HG03097 (cell line): ENCODE results near the gene SETD3.

Experiments used
- ATAC-seq: cut with Tn5 transposase; IDR thresholded peaks from one replicate; pipeline ENCODE4 v1.9.1; 2021; ENCODE audit not compliant: unreplicated experiment, low FRiP score

The SETD3 gene

GRCh38 chr14:99461411-99462085, 19.1 kb downstream of the SETD3 start:
- no peak for ATAC-seq

- no peak for ATAC-seq
These were observed 19.9 kb downstream of the SETD3 start for GRCh38 chr14:99460793-99461192.

DNA sequence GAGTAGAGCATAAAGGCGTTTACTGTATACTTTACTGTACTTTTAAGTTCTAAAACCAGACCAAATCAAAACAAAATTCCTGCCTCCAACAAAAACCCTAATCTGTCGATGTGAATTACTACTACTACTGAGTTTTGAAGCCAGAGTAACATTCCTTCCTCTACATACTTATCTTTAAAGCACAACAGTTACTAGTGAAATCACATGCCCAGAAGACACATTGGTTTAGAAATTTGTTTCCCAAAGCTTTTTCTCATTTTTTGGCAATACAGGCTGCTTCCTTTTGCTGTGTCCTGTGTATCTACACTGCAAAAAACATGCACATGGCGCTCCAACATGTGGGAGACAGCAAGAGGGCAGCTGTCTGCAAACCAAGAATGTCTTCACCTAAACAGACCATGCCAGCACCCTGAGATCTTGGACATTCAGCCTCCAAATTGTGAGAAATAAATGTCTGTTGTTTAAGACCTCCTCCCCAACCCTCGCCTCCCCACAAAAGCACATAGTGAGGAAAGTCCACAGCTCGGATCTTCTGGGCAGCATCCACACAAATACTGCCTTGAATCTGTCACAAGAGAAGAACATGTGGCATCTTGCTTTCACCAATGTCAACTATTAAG, 21.1 kb downstream of the SETD3 start:
- ATAC-seq, result no peak

- no peak for ATAC-seq
These were observed 26.4 kb downstream of the SETD3 start for GRCh38 chr14:99454246-99454645.

GRCh38 chr14:99452968-99453367, 27.7 kb downstream of the SETD3 start:
- no peak for ATAC-seq

DNA sequence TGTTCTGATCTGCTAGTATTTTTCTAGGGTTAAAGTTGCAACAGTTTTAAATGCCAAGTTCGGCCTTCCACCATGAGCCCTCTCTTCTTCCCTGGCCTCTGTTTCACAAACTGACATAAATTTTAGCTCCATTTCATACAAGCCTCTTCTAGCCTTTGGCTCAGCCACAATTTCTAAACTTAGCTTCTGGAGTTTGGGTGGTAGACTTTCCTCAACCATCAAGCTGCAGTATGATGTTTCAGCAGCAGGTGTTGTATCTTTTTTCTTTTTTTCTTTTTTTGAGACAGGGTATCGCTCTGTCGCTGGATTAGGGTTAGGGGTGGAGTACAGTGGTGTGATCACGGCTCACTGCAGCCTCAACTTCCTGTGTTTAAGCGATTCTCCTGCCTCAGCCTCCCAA, 29.4 kb downstream of the SETD3 start:
- ATAC-seq, result no peak

DNA sequence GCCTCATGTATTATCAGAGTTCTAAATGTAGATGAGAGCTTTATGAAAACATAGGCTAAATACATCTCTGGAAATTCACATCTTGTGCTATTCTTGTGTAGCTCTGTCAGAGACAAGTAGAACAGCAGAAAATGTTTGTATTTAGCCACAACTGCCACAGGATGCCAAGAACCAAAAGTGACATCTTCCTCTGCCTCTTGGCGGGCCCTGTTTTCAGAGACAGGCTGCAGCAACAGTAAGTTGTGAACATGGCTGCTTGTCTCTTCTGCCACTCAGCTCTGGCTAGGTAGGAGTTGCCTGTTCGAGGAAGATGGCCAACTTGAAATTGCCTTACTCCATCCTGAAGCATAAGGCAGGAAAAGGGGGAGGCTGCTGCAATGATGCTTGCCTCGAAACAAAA, 30.4 kb downstream of the SETD3 start:
- no peak for ATAC-seq

DNA sequence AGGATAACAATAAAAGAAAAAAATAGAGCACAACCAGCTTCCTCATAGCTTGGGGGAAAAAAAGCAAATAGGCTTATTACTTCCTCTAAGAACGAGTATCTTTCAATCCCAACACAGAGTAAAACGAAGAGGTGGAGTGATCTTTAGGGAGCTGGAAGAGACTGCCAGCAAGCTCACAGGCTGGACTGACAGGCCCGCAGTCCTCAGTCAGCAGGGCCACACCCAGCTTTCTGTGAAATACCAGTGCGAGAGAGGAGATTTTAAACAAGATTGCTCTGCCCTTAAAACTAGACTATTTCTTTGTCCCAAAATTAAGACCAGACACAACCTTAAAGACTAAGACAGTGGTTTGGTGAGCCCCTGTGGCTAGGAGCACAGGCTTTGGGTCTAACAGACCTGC, 32.9 kb downstream of the SETD3 start:
- no peak for ATAC-seq

GRCh38 chr14:99445931-99446330, 34.7 kb downstream of the SETD3 start:
- ATAC-seq, result no peak

GRCh38 chr14:99441918-99442317, 38.7 kb downstream of the SETD3 start:
- ATAC-seq, result no peak

DNA sequence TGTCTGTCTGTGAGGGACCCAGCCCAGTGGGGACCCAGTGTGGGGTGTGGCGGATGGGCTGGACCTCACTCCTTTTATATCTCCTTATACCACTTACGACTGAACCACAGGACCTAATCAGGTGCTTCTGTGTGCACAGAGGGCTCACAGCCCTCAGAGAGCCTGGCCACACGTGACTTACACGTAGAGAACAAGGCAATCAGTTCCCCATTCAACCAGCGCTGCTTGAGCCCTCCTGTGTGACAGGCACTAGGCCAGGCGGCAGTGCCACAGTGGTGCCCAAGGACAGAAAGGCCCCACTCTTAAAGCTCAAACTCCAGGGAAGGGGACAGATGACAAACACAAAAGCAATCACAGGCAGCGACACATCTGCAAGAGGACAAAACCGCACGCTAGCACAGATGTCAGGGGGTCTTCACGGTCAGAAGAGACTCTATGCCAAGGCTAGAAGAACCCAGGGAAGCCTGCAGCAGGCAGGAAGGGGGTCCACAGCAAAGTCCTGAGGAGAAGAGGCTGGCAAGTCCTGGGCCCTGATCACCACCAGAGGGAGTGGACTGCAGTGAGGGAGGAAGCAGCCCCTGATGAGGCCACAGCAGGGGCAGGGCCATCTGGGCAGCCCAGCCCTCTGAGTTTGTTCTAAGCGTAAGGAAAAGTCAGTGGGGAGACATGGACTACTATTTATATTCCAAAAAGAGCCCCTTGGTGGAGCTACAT, 39.3 kb downstream of the SETD3 start:
- no peak for ATAC-seq

GRCh38 chr14:99440278-99440677, 40.4 kb downstream of the SETD3 start:
- ATAC-seq, result no peak

DNA sequence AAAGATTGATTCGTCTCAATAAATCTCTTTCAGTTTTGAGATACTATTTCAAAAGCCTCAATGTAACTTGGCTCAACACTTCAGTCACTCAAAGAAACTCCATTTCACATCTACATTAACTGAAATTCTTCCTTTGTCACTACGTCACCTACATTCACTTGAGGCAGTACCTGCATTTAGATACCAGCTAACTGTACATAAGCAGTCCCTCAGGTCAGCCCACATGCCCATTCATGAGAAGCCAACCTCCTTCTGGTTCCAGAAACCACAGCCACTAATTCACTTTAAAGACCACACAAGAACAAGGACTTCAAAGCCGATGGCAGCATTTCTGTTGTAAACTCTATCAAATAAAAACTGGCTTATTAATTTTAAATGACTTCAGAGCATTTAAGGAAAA, 43.0 kb downstream of the SETD3 start:
- no peak for ATAC-seq

GRCh38 chr14:99436247-99437180, 44.1 kb downstream of the SETD3 start:
- no peak for ATAC-seq

GRCh38 chr14:99435327-99435726, 45.3 kb downstream of the SETD3 start:
- no peak for ATAC-seq

- ATAC-seq, result no peak
These were observed 48.2 kb downstream of the SETD3 start for GRCh38 chr14:99432485-99432884.

DNA sequence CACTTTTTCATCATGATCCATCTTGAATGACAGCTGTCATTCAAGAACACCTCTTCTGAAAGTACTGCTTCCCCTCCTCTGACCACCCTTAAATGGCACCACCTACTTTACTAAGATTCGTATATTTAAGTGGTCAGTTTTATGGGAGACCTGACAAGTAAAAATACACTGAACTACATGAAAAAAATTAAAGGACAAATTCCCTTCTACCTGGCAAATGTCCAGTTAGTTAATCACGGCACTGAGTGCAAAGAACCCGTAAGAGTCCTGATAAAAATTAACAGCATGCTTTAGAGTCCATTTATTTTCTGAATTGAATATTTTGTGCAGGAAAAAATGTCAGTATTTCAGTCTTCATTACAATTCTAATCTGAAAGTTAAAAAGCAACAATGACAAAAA, 48.7 kb downstream of the SETD3 start:
- no peak for ATAC-seq

- ATAC-seq, result no peak
These were observed 50.2 kb downstream of the SETD3 start for GRCh38 chr14:99430491-99430890.

DNA sequence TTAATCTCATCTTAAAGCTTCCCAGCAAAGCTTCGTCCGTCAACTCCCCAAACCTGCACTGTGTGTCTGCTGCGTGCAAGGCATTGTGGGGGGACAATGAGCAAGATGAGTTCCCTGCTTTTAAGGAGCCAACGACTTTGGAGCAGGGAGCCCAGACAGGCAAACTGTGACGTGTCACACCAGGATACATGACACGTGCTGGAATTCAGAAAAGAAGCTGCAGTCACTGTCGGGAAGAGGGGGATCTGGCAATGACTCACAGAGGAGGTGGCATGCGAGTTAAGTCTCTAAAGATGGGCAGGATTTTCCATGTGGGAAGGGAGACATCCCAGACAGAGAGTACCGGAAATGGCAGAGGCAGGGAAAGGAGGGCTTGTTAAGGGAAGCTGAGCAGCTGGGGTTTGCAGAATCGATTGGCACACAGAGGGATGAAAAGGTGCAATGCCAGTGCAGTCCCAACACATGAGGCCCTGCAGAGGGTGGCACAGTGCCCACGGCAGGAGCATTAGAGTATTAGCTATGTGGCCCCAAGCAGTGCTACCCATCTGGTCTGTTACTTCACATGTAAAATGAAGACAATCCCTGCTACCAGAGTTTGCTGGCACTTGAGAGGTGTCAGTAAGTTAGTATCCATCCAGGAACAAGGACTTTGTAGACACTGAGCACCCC, 52.9 kb downstream of the SETD3 start:
- no peak for ATAC-seq

DNA sequence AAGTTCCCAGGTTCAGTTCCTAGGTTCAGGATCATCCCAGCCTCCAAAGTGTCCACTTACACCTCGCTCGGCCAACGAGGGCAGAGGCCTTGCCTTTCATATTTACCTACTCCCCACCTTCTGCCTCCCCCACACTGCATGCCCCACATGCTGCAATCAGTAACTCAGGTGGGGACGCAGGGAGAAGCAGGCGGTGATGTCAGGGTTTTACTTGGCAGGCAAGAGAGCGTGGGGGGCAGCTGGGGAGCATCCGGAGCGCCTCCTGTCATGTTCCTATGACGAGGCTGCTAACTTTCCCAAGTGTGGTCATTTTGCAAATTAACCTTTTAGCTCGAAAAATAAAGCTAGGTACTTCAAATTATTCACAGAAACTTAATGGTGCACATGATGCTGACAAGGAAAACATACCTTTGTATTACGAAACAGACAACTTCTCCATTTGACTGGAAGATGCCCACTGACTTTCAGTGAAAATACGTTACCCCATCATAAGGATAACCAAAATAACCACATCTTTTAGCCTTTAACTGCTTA, 53.8 kb downstream of the SETD3 start:
- ATAC-seq, result no peak
